SK-N-SH treated with all-trans-retinoic acid at 6 μM for 48 hours (cell line): ENCODE measurements around the gene SMNDC1.

ENCODE experiments used
- ATAC-seq: fragments of 200-7000 bp; cut with Tn5 transposase; 3 replicates; pipeline ENCODE4 v1.9.1; 2020; ENCODE audit warnings: mild to moderate bottlenecking, moderate library complexity
- ARNTL ChIP-seq: fragments of 450-650 bp; formaldehyde crosslinking; IDR thresholded peaks from 2 replicates; pipeline ENCODE4 v1.5.0; 2020; ENCODE audit warnings: low read depth, mild to moderate bottlenecking, moderate library complexity, borderline replicate concordance
- BACH2 ChIP-seq: fragments of 250-450 bp; sonication (Bioruptor Pico); IDR thresholded peaks from 2 replicates; pipeline ENCODE4 v1.9.0; 2021; ENCODE audit warnings: mild to moderate bottlenecking, borderline replicate concordance
- CREB5 ChIP-seq: fragments of 250-450 bp; sonication (Bioruptor Pico); IDR thresholded peaks from 2 replicates; pipeline ENCODE4 v1.5.1; 2020; ENCODE audit warnings: low read depth, mild to moderate bottlenecking, moderate library complexity
- CSDC2 ChIP-seq: fragments of 250-450 bp; sonication (Bioruptor Pico); IDR thresholded peaks from 2 replicates; pipeline ENCODE4 v1.5.0; 2020; ENCODE audit warnings: mild to moderate bottlenecking, moderate library complexity
- GLIS3 ChIP-seq: fragments of 250-450 bp; sonication (Bioruptor Pico); IDR thresholded peaks from 2 replicates; pipeline ENCODE4 v1.5.0; 2020; ENCODE audit warnings: mild to moderate bottlenecking, moderate library complexity
- TCF4 ChIP-seq: fragments of 250-450 bp; sonication (Bioruptor Pico); IDR thresholded peaks from 2 replicates; pipeline ENCODE4 v1.8.0; 2021; ENCODE audit warnings: mild to moderate bottlenecking, moderate library complexity, borderline replicate concordance
- TOX ChIP-seq: fragments of 250-450 bp; sonication (Bioruptor Pico); IDR thresholded peaks from 2 replicates; pipeline ENCODE4 v1.8.0; 2021; ENCODE audit warnings: mild to moderate bottlenecking, moderate library complexity, borderline replicate concordance
- ZC3H10 ChIP-seq: fragments of 250-450 bp; sonication (Bioruptor Pico); IDR thresholded peaks from 2 replicates; pipeline ENCODE4 v1.5.1; 2021; ENCODE audit warnings: mild to moderate bottlenecking, moderate library complexity
- ZFP30 ChIP-seq: fragments of 450-650 bp; formaldehyde crosslinking; IDR thresholded peaks from 2 replicates; pipeline ENCODE4 v1.5.0; 2022; ENCODE audit warnings: mild to moderate bottlenecking, moderate library complexity
- ZNF70 ChIP-seq: fragments of 450-650 bp; formaldehyde crosslinking; IDR thresholded peaks from 2 replicates; pipeline ENCODE4 v1.5.0; 2020; ENCODE audit warnings: mild to moderate bottlenecking, moderate library complexity
- ZNF8 ChIP-seq: fragments of 450-650 bp; formaldehyde crosslinking; IDR thresholded peaks from 2 replicates; pipeline ENCODE4 v1.5.0; 2020; ENCODE audit warnings: mild to moderate bottlenecking, moderate library complexity
- TF ChIP-seq, protein P1 (sequence below): fragments of 250-450 bp; sonication (Bioruptor Pico); IDR thresholded peaks from 2 replicates; pipeline ENCODE4 v1.8.0; 2021; ENCODE audit warnings: low read depth, mild to moderate bottlenecking, moderate library complexity, borderline replicate concordance
- TF ChIP-seq, protein P2 (sequence below): fragments of 250-450 bp; sonication (Bioruptor Pico); IDR thresholded peaks from 2 replicates; pipeline ENCODE4 v1.8.0; 2020; ENCODE audit warnings: mild to moderate bottlenecking, moderate library complexity, borderline replicate concordance
- TF ChIP-seq, protein P3 (sequence below): fragments of 250-450 bp; sonication (Bioruptor Pico); IDR thresholded peaks from 2 replicates; pipeline ENCODE4 v1.5.0; 2020; ENCODE audit warnings: mild to moderate bottlenecking, moderate library complexity
- TF ChIP-seq, protein P4 (sequence below): fragments of 250-450 bp; sonication (Bioruptor Pico); IDR thresholded peaks from 2 replicates; pipeline ENCODE4 v1.5.1; 2021; ENCODE audit warnings: mild to moderate bottlenecking, moderate library complexity

The SMNDC1 gene

GRCh38 chr10:110353244-110354119 lies 48.8 kb upstream of the SMNDC1 start (continued):
- TF ChIP-seq ZC3H10 (CRISPR knock-in tag) (no peak), CREB5 (CRISPR knock-in tag) (no peak)

DNA sequence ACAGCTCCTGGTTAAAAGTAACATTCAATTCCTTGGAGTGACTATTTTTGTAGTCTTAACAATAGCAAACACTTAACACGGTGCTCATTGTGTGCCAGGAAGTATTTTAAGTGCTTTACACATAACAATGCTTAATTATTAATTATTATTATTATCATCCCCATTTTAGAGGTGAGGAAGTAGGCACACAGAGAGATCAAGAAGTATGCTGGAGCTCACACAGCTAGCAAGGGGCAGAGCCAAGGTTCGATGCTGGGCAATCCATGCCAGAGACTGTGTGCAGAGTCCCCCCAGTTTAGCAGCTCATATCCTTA lies 48.2 kb upstream of the SMNDC1 start:
- no peak for TF ChIP-seq GLIS3 (CRISPR knock-in tag)
- TF ChIP-seq, protein P1, sequence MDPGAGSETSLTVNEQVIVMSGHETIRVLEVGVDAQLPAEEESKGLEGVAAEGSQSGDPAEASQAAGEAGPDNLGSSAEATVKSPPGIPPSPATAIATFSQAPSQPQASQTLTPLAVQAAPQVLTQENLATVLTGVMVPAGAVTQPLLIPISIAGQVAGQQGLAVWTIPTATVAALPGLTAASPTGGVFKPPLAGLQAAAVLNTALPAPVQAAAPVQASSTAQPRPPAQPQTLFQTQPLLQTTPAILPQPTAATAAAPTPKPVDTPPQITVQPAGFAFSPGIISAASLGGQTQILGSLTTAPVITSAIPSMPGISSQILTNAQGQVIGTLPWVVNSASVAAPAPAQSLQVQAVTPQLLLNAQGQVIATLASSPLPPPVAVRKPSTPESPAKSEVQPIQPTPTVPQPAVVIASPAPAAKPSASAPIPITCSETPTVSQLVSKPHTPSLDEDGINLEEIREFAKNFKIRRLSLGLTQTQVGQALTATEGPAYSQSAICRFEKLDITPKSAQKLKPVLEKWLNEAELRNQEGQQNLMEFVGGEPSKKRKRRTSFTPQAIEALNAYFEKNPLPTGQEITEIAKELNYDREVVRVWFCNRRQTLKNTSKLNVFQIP (CRISPR knock-in tag) = no peak
- no peak for TF ChIP-seq CSDC2 (CRISPR knock-in tag)
- no peak for TF ChIP-seq TOX (CRISPR knock-in tag)
- no peak for TF ChIP-seq TCF4 (CRISPR knock-in tag)
- no peak for TF ChIP-seq ZFP30 (CRISPR knock-in tag)
- TF ChIP-seq ARNTL (CRISPR knock-in tag) = no peak
- TF ChIP-seq BACH2 (CRISPR knock-in tag) = no peak
- ATAC-seq = no peak

DNA sequence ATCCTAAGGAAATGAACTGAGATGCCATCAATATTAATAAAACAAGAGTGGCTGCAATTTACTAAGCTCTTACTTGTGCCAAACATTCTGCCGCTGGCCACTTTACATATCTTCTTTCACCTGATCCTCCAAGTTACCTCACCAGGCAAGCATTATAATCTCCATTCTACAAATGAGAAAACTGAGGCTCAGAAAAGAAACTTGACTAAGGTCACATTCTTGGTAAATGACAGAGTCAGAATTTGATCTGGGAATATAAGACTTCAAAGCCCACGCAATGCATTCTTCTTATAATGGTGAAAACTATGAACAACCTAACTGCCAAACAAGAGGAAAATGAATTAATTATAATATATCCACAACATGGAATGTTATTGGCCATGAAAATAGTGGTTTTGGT lies 46.1 kb upstream of the SMNDC1 start:
- no peak for ATAC-seq
- TF ChIP-seq, protein P1 (CRISPR knock-in tag) = no peak
- TF ChIP-seq, protein P2, sequence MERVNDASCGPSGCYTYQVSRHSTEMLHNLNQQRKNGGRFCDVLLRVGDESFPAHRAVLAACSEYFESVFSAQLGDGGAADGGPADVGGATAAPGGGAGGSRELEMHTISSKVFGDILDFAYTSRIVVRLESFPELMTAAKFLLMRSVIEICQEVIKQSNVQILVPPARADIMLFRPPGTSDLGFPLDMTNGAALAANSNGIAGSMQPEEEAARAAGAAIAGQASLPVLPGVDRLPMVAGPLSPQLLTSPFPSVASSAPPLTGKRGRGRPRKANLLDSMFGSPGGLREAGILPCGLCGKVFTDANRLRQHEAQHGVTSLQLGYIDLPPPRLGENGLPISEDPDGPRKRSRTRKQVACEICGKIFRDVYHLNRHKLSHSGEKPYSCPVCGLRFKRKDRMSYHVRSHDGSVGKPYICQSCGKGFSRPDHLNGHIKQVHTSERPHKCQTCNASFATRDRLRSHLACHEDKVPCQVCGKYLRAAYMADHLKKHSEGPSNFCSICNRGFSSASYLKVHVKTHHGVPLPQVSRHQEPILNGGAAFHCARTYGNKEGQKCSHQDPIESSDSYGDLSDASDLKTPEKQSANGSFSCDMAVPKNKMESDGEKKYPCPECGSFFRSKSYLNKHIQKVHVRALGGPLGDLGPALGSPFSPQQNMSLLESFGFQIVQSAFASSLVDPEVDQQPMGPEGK (CRISPR knock-in tag) = no peak
- TF ChIP-seq ZNF70 (CRISPR knock-in tag) = no peak
- no peak for TF ChIP-seq GLIS3 (CRISPR knock-in tag)
- no peak for TF ChIP-seq ZNF8 (CRISPR knock-in tag)
- TF ChIP-seq, protein P3, sequence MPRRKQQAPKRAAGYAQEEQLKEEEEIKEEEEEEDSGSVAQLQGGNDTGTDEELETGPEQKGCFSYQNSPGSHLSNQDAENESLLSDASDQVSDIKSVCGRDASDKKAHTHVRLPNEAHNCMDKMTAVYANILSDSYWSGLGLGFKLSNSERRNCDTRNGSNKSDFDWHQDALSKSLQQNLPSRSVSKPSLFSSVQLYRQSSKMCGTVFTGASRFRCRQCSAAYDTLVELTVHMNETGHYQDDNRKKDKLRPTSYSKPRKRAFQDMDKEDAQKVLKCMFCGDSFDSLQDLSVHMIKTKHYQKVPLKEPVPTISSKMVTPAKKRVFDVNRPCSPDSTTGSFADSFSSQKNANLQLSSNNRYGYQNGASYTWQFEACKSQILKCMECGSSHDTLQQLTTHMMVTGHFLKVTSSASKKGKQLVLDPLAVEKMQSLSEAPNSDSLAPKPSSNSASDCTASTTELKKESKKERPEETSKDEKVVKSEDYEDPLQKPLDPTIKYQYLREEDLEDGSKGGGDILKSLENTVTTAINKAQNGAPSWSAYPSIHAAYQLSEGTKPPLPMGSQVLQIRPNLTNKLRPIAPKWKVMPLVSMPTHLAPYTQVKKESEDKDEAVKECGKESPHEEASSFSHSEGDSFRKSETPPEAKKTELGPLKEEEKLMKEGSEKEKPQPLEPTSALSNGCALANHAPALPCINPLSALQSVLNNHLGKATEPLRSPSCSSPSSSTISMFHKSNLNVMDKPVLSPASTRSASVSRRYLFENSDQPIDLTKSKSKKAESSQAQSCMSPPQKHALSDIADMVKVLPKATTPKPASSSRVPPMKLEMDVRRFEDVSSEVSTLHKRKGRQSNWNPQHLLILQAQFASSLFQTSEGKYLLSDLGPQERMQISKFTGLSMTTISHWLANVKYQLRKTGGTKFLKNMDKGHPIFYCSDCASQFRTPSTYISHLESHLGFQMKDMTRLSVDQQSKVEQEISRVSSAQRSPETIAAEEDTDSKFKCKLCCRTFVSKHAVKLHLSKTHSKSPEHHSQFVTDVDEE = no peak
- TF ChIP-seq, protein P4, sequence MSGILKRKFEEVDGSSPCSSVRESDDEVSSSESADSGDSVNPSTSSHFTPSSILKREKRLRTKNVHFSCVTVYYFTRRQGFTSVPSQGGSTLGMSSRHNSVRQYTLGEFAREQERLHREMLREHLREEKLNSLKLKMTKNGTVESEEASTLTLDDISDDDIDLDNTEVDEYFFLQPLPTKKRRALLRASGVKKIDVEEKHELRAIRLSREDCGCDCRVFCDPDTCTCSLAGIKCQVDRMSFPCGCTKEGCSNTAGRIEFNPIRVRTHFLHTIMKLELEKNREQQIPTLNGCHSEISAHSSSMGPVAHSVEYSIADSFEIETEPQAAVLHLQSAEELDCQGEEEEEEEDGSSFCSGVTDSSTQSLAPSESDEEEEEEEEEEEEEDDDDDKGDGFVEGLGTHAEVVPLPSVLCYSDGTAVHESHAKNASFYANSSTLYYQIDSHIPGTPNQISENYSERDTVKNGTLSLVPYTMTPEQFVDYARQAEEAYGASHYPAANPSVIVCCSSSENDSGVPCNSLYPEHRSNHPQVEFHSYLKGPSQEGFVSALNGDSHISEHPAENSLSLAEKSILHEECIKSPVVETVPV (CRISPR knock-in tag) = no peak
- TF ChIP-seq ZC3H10 (CRISPR knock-in tag) = no peak
- no peak for TF ChIP-seq ZFP30 (CRISPR knock-in tag)
- TF ChIP-seq ARNTL (CRISPR knock-in tag) = no peak
